ENCODE data around the gene EIF1. TPM values are rescaled to one million over a fixed set of nuclear protein-coding genes. Genes with fewer than 3 reads are reported as not detected.
A peak's percentile ranks its signal among the peaks of the same experiment; 100 is the strongest.

EIF1 gene
- total RNA-seq, 1 donor from 2014 or later = 677 TPM

- Mint-ChIP-seq H3K27ac (peak overlapping the region; percentile 98), H3K4me3 (peak overlapping the region; percentile 97), H3K36me3 (peaks cover 31% of the 10 kb centered on the region), H3K9me3 (no peaks in the 10 kb centered on the region), H3K27me3 (peaks cover 3% of the 10 kb centered on the region), H3K4me1 (ENCODE audit: unreplicated experiment) (peaks cover 24% of the 10 kb centered on the region)
- peak; percentile 11 for TF ChIP-seq CTCF (conservative IDR thresholded peaks at IDR 0.05)
- no peak for DNase-seq (ENCODE audit: extremely low spot score, unreplicated experiment)
Observed at GRCh38 chr17:41687828-41688640, 651 bp upstream of the EIF1 start.

- Mint-ChIP-seq H3K27me3 (peaks cover 3% of the 10 kb centered on the region), H3K36me3 (peaks cover 32% of the 10 kb centered on the region), H3K27ac (peak overlapping the region; percentile 98), H3K9me3 (no peaks in the 10 kb centered on the region), H3K4me3 (peak overlapping the region; percentile 97), H3K4me1 (ENCODE audit: unreplicated experiment) (peaks cover 10% of the 10 kb centered on the region)
- peak; percentile 90 for TF ChIP-seq CTCF (conservative IDR thresholded peaks at IDR 0.05)
- DNase-seq (ENCODE audit: extremely low spot score, unreplicated experiment) = no peak
Observed at GRCh38 chr17:41689497-41690299, 1.0 kb downstream of the EIF1 start.

GRCh38 chr17:41690497-41690896, 1.8 kb downstream of the EIF1 start:
- Mint-ChIP-seq H3K4me3 (peak overlapping the region; percentile 97), H3K9me3 (no peaks in the 10 kb centered on the region), H3K27me3 (peaks cover 3% of the 10 kb centered on the region), H3K4me1 (ENCODE audit: unreplicated experiment) (peaks cover 10% of the 10 kb centered on the region), H3K27ac (peak overlapping the region; percentile 98), H3K36me3 (peaks cover 32% of the 10 kb centered on the region)
- no peak for DNase-seq (ENCODE audit: extremely low spot score, unreplicated experiment)
- no peak for TF ChIP-seq CTCF (conservative IDR thresholded peaks at IDR 0.05)

- Mint-ChIP-seq H3K4me1 (ENCODE audit: unreplicated experiment) (peaks cover 16% of the 10 kb centered on the region), H3K27ac (peak overlapping the region; percentile 98)
- no peak for DNase-seq (ENCODE audit: extremely low spot score, unreplicated experiment)
Observed at GRCh38 chr17:41691031-41691777, 2.5 kb downstream of the EIF1 start.

More at GRCh38 chr17:41691031-41691777, 2.5 kb downstream of the EIF1 start:
- Mint-ChIP-seq H3K27me3 (peaks cover 3% of the 10 kb centered on the region), H3K9me3 (no peaks in the 10 kb centered on the region), H3K36me3 (peaks cover 35% of the 10 kb centered on the region), H3K4me3 (peak overlapping the region; percentile 97)
- TF ChIP-seq CTCF (conservative IDR thresholded peaks at IDR 0.05) = no peak
